Vagina (tissue), 2 donors: Measurements from ENCODE around the gene PON3.

Source experiments
- CTCF ChIP-seq, 3 experiments: fragments of 450-650 bp in 2 of 3; fragments of 200-600 bp in 1 of 3; sonication (generic) in 1 of 3; IDR thresholded peaks; one replicate each; pipeline ENCODE4 v1.5.1; 2017 to 2019; ENCODE audit warnings: antibody characterized with exemption in 3 of 3, mild to moderate bottlenecking in 2 of 3, moderate library complexity in 2 of 3
- POLR2A ChIP-seq, 2 donors: fragments of 450-650 bp; IDR thresholded peaks; one replicate each; pipeline ENCODE4 v1.6.1; 2017; ENCODE audit warnings: antibody characterized with exemption in 2 of 2, mild to moderate bottlenecking in 2 of 2, moderate library complexity in 2 of 2
- POLR2AphosphoS5 ChIP-seq, 2 donors: sonication (generic); formaldehyde crosslinking; IDR thresholded peaks; one replicate each; pipeline ENCODE4 v1.9.0; 2017; ENCODE audit warnings: antibody characterized with exemption in 2 of 2, mild to moderate bottlenecking in 2 of 2, low read depth in 1 of 2; ENCODE audit not compliant: insufficient read depth in 1 of 2

- no peak for TF ChIP-seq CTCF (IDR thresholded peaks at IDR 0.05)
- no peak for TF ChIP-seq POLR2AphosphoS5 (IDR thresholded peaks at IDR 0.05; ENCODE audit: insufficient read depth in 1 of 2, low read depth in 1 of 2)
- TF ChIP-seq POLR2A (IDR thresholded peaks at IDR 0.05), result no peak
These were observed 78.6 kb downstream of the PON3 start for GRCh38 chr7:95317546-95317945.
